HG03469 (cell line): ENCODE results near the gene ADAM19.

Experiments
- ATAC-seq: cut with Tn5 transposase; IDR thresholded peaks from one replicate; pipeline ENCODE4 v1.9.1; 2021; ENCODE audit warnings: mild to moderate bottlenecking, moderate library complexity, moderate number of reproducible peaks; ENCODE audit not compliant: unreplicated experiment

ADAM19 gene

GRCh38 chr5:157520911-157521703 lies 54.5 kb downstream of the ADAM19 start:
- no peak for ATAC-seq

DNA sequence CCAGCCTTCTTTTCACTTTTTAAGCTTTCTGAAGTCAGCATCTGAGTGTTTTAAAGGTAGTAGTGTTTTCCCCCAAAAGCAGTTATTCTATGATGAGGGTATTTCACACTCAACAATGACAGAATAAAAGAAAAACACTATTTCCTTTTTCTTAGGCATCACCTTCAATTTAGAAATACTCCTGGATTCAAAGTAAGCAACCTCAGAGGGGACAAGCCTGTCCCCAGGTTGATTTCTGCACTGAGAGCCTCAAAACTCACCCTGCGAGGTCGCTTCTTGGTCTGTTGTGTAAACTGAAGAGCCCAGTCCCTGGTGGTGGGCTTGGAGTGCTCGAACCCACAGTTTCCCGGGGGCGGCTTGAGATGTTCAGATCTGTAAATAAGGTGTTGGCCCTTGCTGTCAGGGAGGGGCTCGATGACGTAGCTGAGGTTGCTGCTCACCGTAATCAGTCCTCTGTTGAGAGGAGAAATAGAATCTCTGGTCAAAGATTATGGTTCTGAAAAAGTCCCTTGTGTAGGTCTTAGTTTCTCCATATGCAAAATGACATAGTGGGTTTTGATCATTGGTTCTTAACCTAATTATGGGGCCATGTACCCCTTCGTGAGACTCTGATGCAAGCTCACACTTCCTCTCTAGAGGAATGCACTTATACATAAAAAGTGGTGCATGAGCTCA lies 55.9 kb downstream of the ADAM19 start:
- no peak for ATAC-seq

GRCh38 chr5:157518963-157519362 lies 56.6 kb downstream of the ADAM19 start:
- ATAC-seq, result no peak

DNA sequence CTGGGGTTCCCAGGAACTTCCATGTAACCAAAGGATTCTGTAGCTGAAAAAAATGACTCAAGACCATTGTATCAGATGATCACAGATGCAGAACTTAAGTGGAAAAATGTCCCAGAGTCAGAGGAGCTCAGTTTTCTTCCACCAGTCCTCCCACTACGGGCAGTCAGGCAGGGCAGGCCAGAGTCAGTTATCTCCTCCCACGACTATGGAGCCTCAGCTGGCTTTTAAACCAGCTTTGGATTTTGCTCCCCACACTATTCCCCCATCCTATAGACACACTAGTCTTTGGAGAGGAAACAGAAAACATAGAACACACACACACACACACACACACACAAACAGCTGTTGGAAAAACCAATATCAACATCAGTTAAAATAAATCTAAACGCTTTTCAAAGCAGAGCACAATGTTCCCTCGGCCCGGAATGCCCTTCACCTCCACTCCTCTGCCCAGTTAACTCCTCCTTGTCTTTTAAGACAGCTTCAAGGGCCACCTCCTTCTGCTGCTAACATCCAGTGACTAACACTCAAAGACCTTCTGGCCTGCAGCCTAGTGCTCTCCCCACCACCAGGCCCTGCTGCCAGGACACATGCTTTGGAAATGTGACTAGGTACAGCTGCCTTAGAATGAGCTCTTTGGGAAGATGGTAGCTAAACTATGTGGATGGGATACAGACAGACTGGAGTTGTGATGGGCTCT lies 58.8 kb downstream of the ADAM19 start:
- no peak for ATAC-seq

DNA sequence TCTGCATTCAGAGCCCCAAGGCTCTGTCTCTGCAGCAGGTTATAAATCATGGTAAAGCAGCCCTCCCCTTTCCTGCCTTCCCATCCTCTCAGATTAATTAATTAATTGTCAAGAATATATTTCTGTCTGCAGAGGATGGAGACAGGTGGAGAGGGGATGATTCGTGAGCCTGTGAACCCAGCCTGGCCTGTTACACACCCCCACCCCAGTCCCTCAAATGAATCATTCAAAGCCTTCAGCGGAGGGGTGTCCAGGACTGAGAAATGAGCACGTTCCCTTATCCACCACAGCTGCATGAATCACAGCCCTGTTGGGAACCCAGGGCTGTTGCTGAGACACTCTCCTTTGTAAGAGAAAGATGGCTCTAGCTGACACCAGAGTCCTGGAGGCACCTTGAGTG lies 59.6 kb downstream of the ADAM19 start:
- no peak for ATAC-seq

GRCh38 chr5:157514974-157515373 lies 60.6 kb downstream of the ADAM19 start:
- no peak for ATAC-seq

DNA sequence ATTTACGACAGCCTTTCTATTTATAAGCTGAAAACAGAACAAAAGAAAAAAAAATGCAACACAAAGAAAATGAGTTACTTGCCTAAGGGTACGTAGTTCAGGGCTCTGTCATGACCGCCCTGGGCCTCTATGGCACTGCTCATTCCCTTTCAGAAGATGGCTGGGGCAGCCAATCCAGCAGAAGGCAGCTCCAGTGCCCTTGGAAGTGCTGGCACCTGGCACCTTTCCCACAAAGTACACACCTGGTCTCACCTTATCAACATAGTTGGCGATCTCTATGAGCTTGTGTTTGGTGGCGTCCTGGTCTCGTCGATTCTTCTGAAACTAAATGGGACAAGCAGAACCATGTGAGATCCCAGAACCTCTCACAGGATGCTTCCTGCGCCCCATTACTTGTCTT lies 62.4 kb downstream of the ADAM19 start:
- no peak for ATAC-seq

DNA sequence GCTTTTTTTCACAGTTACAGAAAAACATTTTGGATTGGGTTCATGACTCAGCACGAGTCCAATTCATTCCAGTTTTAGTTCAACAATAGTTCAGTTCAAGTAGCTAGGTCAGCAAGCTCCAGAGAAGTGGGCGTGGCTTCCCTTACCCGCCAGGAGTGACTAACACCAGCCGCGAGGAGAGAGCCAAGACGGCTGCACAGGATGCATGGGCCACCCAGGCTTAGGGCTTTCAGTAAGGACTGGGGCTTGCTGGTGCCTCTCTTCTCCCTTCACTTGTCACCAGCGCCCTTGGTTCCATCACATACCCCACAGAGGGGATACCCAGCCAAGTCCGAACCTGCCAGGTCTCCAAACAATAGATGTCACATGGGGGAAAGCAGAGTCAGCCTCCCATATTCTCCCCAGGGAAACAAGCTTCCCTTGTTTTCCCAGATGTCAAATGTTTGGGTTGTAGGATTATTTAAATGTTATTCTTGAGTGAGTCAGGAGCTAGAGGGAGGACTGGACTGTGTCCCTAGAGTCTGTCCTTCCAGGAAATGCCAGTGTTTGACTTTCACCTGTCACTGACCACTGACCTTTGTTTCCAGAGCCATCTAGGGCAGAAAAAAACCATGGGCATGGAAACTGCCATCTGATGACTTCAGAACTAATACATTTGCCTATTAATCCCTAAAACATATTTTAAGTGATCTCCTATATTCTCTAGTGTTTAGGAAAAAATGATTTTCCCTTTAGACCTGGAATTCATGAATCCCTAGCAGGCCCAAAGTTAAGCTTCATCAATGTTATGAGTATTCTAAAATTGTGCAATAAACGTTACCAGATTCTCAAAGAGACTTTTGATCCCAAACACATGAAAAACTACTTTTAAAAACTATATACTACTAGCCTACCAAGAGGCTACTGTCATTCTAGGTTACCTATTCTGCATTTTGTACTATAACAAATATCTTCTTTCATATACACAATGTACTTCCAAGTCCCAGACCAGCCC lies 63.6 kb downstream of the ADAM19 start:
- ATAC-seq, result no peak

DNA sequence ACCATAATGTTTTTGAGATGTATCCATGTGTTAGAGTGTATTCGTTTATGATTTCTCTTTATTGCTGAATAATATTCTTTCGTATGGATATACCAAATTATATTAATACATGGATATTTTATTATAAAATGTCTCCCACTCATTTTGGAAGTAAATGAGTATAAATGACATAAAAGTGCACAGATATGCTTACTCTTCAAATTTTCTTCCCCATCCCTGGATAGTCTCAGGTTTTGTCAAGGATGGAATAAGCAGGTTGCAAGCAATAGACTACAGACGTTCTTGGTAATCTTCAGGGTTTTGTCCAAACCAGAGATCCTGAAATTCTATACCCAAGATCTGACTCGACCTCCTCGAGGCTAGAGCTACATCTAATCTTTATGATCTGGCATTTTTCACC lies 64.9 kb downstream of the ADAM19 start:
- no peak for ATAC-seq

- ATAC-seq, result no peak
Observed at GRCh38 chr5:157509587-157509986, 66.0 kb downstream of the ADAM19 start.

DNA sequence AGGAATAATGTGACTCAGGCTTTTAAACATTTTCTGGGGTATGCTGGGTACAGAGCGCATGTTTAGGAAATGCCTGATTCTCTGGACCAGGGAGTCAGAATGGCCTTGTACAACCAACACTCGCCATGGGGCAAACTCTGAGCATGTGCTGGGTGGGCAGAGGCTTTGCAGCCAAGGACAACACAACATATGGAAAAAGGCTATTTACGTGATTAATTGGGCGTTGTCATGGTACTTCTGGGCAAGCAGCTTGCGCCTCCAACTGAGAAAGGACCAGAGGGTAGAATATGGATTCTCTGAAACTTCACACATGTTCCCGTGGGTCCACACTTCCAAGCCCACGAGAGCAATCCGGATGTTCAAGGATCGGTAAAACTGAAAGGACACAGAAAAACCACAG lies 66.5 kb downstream of the ADAM19 start:
- no peak for ATAC-seq

DNA sequence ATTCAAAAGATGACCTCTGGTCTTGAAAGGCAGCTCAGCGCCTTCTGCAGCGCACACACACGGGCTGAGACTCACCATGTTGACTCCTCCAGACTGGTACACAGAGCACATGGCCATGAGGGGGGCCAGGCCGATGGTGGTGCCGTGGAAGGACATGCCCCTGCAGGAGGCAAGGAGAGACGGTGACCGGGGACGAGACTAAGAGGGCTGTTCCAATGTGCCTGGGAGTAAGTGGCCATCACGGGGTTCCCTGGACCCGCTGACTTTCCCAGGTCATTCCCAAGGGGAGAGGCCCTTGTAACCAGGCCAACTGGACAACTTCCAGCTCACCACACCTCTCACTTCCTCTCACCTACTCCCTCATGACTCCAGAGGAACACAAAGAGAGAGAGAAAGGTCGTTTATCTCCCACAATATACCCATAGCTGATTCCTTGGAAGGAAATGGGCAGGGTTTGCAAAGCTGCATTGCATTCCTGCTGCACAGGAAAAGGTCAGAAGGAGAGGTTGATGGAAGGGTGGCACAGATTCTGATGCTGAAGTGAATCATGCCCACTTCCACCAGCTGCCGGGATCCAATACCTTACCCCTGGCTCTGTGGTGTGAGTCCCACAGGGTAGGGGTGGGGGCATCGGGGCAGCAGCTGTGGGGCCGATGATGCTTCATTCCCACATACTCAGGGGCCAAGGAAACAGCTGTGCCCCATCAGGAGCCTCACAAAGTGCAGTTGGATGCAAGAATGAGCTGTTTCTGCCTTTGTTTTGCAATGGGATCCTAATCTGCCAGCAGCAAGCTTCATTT lies 68.4 kb downstream of the ADAM19 start:
- ATAC-seq, result no peak

DNA sequence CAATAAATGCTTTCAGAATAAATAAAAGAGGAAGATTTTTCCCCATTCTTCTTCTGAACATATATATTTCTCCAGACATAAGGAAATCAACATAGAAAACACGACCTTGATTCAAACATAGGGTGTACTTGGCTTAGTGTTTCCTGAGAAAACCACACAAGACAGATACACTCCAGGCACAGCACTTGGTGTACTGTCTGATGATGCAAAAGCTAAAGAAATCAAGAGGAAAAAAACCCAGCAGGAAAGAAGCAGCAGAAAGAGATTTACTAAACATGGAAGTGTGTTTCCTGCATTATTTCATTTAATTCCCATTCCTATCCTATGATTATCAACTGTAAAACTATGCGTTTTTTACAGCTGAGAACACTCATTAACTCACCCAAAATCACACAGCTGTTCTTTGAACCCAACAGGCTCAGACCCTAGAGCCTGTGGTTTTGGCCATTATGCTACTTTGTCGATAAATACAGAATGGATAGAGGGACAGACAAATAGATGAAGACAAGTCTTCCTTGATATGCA lies 69.4 kb downstream of the ADAM19 start:
- ATAC-seq, result no peak

GRCh38 chr5:157505496-157505895 lies 70.1 kb downstream of the ADAM19 start:
- ATAC-seq, result no peak

GRCh38 chr5:157504053-157504452 lies 71.5 kb downstream of the ADAM19 start:
- ATAC-seq, result no peak

DNA sequence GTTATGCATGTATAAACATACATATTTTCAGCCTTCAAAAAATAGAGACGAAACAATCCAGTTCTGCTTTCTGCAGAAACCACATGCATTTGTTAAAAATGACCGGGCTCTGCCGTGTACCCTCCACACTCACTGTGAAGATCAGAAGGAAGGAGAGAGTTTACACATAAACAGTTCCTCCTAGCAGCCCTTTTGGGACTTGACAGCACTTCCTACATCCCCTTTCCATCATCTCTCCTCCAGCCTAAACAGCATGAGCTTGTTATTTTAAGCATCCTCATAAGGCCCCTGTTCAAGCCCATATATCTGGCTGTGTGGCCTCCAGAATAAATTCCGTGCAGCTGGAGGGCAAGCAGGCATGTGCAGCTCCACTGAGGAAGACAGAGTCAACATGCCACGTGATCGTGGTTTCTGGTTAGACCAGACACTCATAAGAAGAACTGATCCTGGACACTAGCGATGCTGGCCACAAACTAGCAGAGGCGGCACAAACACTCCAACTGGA lies 73.4 kb downstream of the ADAM19 start:
- ATAC-seq, result peak; percentile 60

DNA sequence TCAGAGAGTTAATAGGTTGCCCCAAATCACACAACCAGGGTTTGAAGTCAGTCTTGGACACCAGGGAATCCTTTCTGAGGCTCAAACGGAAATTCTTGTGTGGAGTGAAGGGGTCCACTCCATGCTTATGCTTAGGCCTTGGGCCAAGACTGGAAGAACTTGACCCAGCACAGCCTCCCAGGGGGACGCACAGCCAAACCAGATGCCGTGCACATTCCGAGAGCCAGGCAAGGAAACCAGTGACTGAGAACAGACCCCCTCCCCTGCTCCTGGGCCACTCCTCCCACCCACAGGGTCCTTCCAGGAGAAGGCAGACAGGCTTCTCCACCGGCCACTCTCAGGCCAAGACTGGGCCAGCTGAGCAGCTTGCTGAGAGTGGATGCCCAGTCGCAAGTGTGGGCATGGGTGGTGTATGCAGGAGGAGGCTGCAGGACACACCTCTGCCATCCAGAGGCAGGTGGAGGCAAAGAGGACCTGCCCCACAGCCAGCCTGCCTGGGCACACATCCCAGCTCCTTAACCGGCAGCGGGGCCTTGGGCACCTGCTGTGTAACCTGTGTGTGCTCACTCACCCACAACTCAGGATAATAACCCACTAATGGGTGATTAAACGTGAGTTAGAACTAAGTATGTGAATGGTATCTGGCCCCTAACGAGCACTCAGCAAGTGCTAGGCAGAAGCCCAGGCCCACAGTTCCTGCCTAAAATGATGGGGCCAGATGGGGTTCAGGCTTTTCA lies 77.5 kb downstream of the ADAM19 start:
- no peak for ATAC-seq

GRCh38 chr5:157496864-157497263 lies 78.7 kb downstream of the ADAM19 start:
- ATAC-seq, result no peak
